K562 (cell line): ENCODE data around the gene COX7A2. TPM values are rescaled to one million over a fixed set of nuclear protein-coding genes. Genes with fewer than 3 reads are reported as not detected.

Experiments used
- ATAC-seq: fragments of 200-7000 bp; cut with Tn5 transposase; 3 replicates; pipeline ENCODE4 v1.9.1; 2020; ENCODE audit warnings: moderate library complexity
- BruUV-seq: library from RNA; stranded (reverse); fragments of 400-500 nt; replicated peaks from 2 replicates; lab custom pipeline; 2021; lab: Mats Ljungman, UMichigan
- CTCF ChIA-PET: fragments of 300-600 bp; formaldehyde crosslinking; extraction: SDS; loops from one replicate; lab custom pipeline; 2021; ENCODE audit warnings: low intra/inter-chr PET ratio; lab: Yijun Ruan, JAX
- POLR2A ChIA-PET: fragments of 300-600, 350-650 bp; sonication (Branson Sonifier 250); formaldehyde crosslinking; extraction: SDS; loops from one replicate; lab custom pipeline; 2021; ENCODE audit warnings: antibody characterized with exemption, inconsistent platforms; lab: Yijun Ruan, JAX
- DNase-seq, 4 experiments: peaks; one replicate each; pipeline versions ENCODE4 v3.0.0 to v3.0.0-alpha.2; 2011 to 2018; ENCODE audit warnings: low spot score in 3 of 4, mixed read lengths in 3 of 4; ENCODE audit errors: extremely low read depth in 1 of 4
- FAIRE-seq: peaks from 2 replicates; lab custom pipeline; 2011; peaks lifted over from hg19 to GRCh38; lab: Jason Lieb, UNC
- H2AFZ ChIP-seq: 2 replicates; pipeline ENCODE4 v1.6.0; 2011; ENCODE audit warnings: low read depth, low read length, control low read depth, inconsistent platforms
- H3K27ac ChIP-seq: fragments of 200-600 bp; 3 replicates; pipeline ENCODE4 v1.8.0; 2011; ENCODE audit warnings: low read depth, mild to moderate bottlenecking, control low read depth, inconsistent platforms, low read length, moderate library complexity, mixed read lengths; ENCODE audit errors: extremely low read depth
- H3K27me3 ChIP-seq, 2 experiments: fragments of 300-600 bp in 1 of 2; 2 replicates in 1 of 2; 3 replicates in 1 of 2; pipeline versions ENCODE4 v1.6.0 to v1.8.0; 2011; ENCODE audit warnings: inconsistent platforms in 2 of 2, low read length in 2 of 2, mild to moderate bottlenecking in 1 of 2, mixed read lengths in 1 of 2, moderate library complexity in 1 of 2; ENCODE audit not compliant: control insufficient read depth in 2 of 2, insufficient read depth in 2 of 2
- H3K36me3 ChIP-seq: fragments of 300-600 bp; 3 replicates; pipeline ENCODE4 v1.8.0; 2011; ENCODE audit warnings: mild to moderate bottlenecking, low read length, inconsistent platforms; ENCODE audit not compliant: control insufficient read depth, insufficient read depth
- H3K4me1 ChIP-seq, 2 experiments: fragments of 200-600 bp in 1 of 2; replicated peaks in 1 of 2; 2 replicates in 1 of 2; 3 replicates in 1 of 2; pipeline versions ENCODE4 v1.5.1 to v1.8.0; 2011; ENCODE audit warnings: inconsistent platforms in 2 of 2, low read length in 2 of 2, mild to moderate bottlenecking in 1 of 2, mixed read lengths in 1 of 2, moderate library complexity in 1 of 2; ENCODE audit not compliant: control insufficient read depth in 2 of 2, insufficient read depth in 2 of 2
- H3K4me2 ChIP-seq: 2 replicates; pipeline ENCODE4 v1.6.1; 2011; ENCODE audit warnings: low read length, control low read depth, inconsistent platforms, mixed read lengths; ENCODE audit not compliant: insufficient read depth
- H3K4me3 ChIP-seq: fragments of 200-600 bp; sonication (generic), shearing (Covaris generic); 2 replicates; pipeline ENCODE4 v1.5.1; 2016; ENCODE audit warnings: control low read depth, inconsistent platforms
- H3K79me2 ChIP-seq: fragments of 200-600 bp; 3 replicates; pipeline ENCODE4 v1.8.0; 2011; ENCODE audit warnings: low read length, inconsistent platforms; ENCODE audit not compliant: control insufficient read depth, insufficient read depth
- H3K9ac ChIP-seq, 2 experiments: 2 replicates each; pipeline versions ENCODE4 v1.6.0 to v1.6.1; 2011; ENCODE audit warnings: low read depth in 2 of 2, low read length in 2 of 2, control low read depth in 1 of 2, inconsistent platforms in 1 of 2, mild to moderate bottlenecking in 1 of 2, mixed read lengths in 1 of 2; ENCODE audit not compliant: insufficient read depth in 1 of 2
- H3K9me1 ChIP-seq: one replicate; pipeline ENCODE4 v1.6.0; 2011; ENCODE audit warnings: inconsistent platforms, mild to moderate bottlenecking, low read length, moderate library complexity; ENCODE audit not compliant: control insufficient read depth, insufficient read depth
- H3K9me3 ChIP-seq: replicated peaks from 2 replicates; pipeline ENCODE4 v1.5.1; 2011; ENCODE audit warnings: low read depth, low read length, inconsistent platforms; ENCODE audit not compliant: control insufficient read depth, insufficient read depth
- H4K20me1 ChIP-seq: replicated peaks from 2 replicates; pipeline ENCODE4 v1.6.1; 2011; ENCODE audit warnings: low read length, inconsistent platforms, mixed read lengths; ENCODE audit not compliant: control insufficient read depth, insufficient read depth
- ATF1 ChIP-seq, 2 experiments: fragments of 450-650 bp in 1 of 2; IDR thresholded peaks; 2 replicates each; pipeline ENCODE4 v1.6.1; 2016; ENCODE audit warnings: missing compliant biosample characterization in 1 of 2, missing genetic modification characterization in 1 of 2
- EP300 ChIP-seq: IDR thresholded peaks from 2 replicates; pipeline ENCODE4 v1.6.1; 2012; ENCODE audit warnings: low read length, improper control_type of control experiment
- GABPB1 ChIP-seq: sonication (generic); formaldehyde crosslinking; IDR thresholded peaks from 2 replicates; pipeline ENCODE4 v1.8.0; 2022; ENCODE audit warnings: mild to moderate bottlenecking, missing genetic modification reagents
- GATA2 ChIP-seq: sonication (generic); formaldehyde crosslinking; IDR thresholded peaks from 2 replicates; pipeline ENCODE4 v1.4.0; 2020; ENCODE audit warnings: mild to moderate bottlenecking, missing genetic modification reagents
- KLF16 ChIP-seq: IDR thresholded peaks from 2 replicates; pipeline ENCODE4 v1.6.1; 2016; ENCODE audit warnings: antibody characterized with exemption
- MBD2 ChIP-seq: sonication (generic); IDR thresholded peaks from 2 replicates; pipeline ENCODE4 v1.6.1; 2016; ENCODE audit warnings: low read depth, borderline replicate concordance
- NBN ChIP-seq: fragments of 450-650 bp; IDR thresholded peaks from 2 replicates; pipeline ENCODE4 v1.6.1; 2016; ENCODE audit warnings: low read depth, mild to moderate bottlenecking
- NR2C2 ChIP-seq, 2 experiments: fragments of 200-800 bp in 1 of 2; sonication (Bioruptor generic) in 1 of 2; sonication (generic) in 1 of 2; formaldehyde crosslinking in 1 of 2; IDR thresholded peaks; 2 replicates each; pipeline versions ENCODE4 v1.6.1 to v1.8.0; 2016 to 2022; ENCODE audit warnings: mild to moderate bottlenecking in 1 of 2, missing compliant biosample characterization in 1 of 2, missing genetic modification characterization in 1 of 2, missing genetic modification reagents in 1 of 2
- POLR2G ChIP-seq: fragments of 200-400 bp; formaldehyde crosslinking; IDR thresholded peaks from 2 replicates; pipeline ENCODE4 v1.6.1; 2017; ENCODE audit warnings: low read depth, mild to moderate bottlenecking, antibody characterized with exemption, low read length, moderate library complexity
- POU5F1 ChIP-seq: fragments of 150-350 bp; IDR thresholded peaks from 2 replicates; pipeline ENCODE4 v1.6.1; 2014; ENCODE audit warnings: borderline replicate concordance, low read length, low read depth, mild to moderate bottlenecking; ENCODE audit not compliant: partially characterized antibody
- RAD51 ChIP-seq: fragments of 450-650 bp; IDR thresholded peaks from 2 replicates; pipeline ENCODE4 v1.7.1; 2016; ENCODE audit warnings: low read depth, mild to moderate bottlenecking, borderline replicate concordance
- RNF2 ChIP-seq: sonication (generic); IDR thresholded peaks from 2 replicates; pipeline ENCODE4 v1.6.1; 2016
- XRCC5 ChIP-seq: fragments of 200-400 bp; formaldehyde crosslinking; IDR thresholded peaks from 2 replicates; pipeline ENCODE4 v1.6.1; 2017; ENCODE audit warnings: low read depth, mild to moderate bottlenecking, low read length
- WGBS: fragments of 100-300 bp; shearing (Covaris generic); methylation state at CpG from one replicate; pipeline ENCODE4 v1.1.6; 2016; ENCODE audit warnings: low coverage, mixed read lengths; ENCODE audit not compliant: insufficient coverage; ENCODE audit errors: missing lambda C conversion rate; 5-methylcytosine and 5-hydroxymethylcytosine counted together
- in situ Hi-C: fragments of 300-500 bp; cut with MboI; formaldehyde crosslinking; loops from 4 replicates; pipeline ENCODE4 v1.15.0; 2018; ENCODE audit warnings: inconsistent platforms, mixed read lengths
- intact Hi-C: fragments of 100-400 bp; cut with micrococcal nuclease; formaldehyde crosslinking; loops from 2 replicates; pipeline ENCODE4 v1.14.2; 2022
- polyA plus RNA-seq, 8 experiments: library from polyadenylated mRNA; depleted of rRNA in 4 of 8; stranded (reverse) in 5 of 8; unstranded in 3 of 8; fragments of >200 nt; fragmentation: Nextera tagmentation in 2 of 8; fragmentation: Illumina TruSeq in 1 of 8; extraction: Ambion mirVana in 2 of 8; extraction: Trizol in 1 of 8; gene quantifications; 2 replicates each; pipeline versions ENCODE4 v1.2.1 to v1.2.3, GENCODE V29; 2011 to 2014; ENCODE audit warnings: inconsistent platforms in 1 of 8, missing spikeins in 1 of 8
- total RNA-seq, 7 experiments: library from RNA; depleted of rRNA in 6 of 7; stranded (reverse); fragments of >200 nt in 6 of 7; fragmentation: Illumina TruSeq in 2 of 7; extraction: Trizol in 2 of 7; gene quantifications; 2 replicates each; pipeline versions ENCODE4 v1.2.1 to v1.2.3, GENCODE V29; 2011 to 2021; ENCODE audit warnings: low replicate concordance in 1 of 7
- TF ChIP-seq, protein P1 (sequence below): fragments of 250-450 bp; sonication (Bioruptor Pico); IDR thresholded peaks from 2 replicates; pipeline ENCODE4 v1.9.0; 2021; ENCODE audit warnings: mild to moderate bottlenecking
- TF ChIP-seq, protein P2 (sequence below): sonication (generic); formaldehyde crosslinking; IDR thresholded peaks from 2 replicates; pipeline ENCODE4 v1.8.0; 2022; ENCODE audit warnings: mild to moderate bottlenecking, missing genetic modification reagents
- TF ChIP-seq, protein P3 (sequence below), 2 experiments: fragments of 200-800 bp in 1 of 2; sonication (Bioruptor generic) in 1 of 2; sonication (generic) in 1 of 2; formaldehyde crosslinking in 1 of 2; IDR thresholded peaks in 1 of 2; conservative IDR thresholded peaks in 1 of 2; 2 replicates each; pipeline versions ENCODE4 v1.5.0 to v1.6.1; 2016 to 2020; ENCODE audit warnings: missing compliant biosample characterization in 1 of 2, missing genetic modification characterization in 1 of 2, missing genetic modification reagents in 1 of 2

Gene COX7A2
- total and polyA plus RNA-seq, 9 of the 15 experiments (the other 6 are each of a cell fraction or from before 2014, with no cell fraction given): 234 to 2,216 (median 585) TPM

- Histone ChIP-seq H3K27ac (peak within 1 kb of the TSS; percentile 89), H2AFZ (peak within 1 kb of the TSS; percentile 90), H3K9me1 (no peaks in the 10 kb centered on the region), H3K27me3 (no peaks in the 10 kb centered on the region), H3K36me3 (peaks cover 4% of the 10 kb centered on the region; the same call in 1 of the 3 replicates), H4K20me1 (no peaks in the 10 kb centered on the region; the same call in 1 of the 2 replicates), H3K4me3 (peak within 1 kb of the TSS; percentile 95), H3K79me2 (peaks cover 82% of the 10 kb centered on the region), H3K4me1 (peaks cover 0 to 15% of the 10 kb centered on the region in 2 experiments; a peak in 3 of 5 replicates), H3K9me3 (no peaks in the 10 kb centered on the region), H3K4me2 (peak within 1 kb of the TSS; percentile 95), H3K9ac (peak within 1 kb of the TSS; percentile 89 to 97)
- peak; percentile 95 to 99 (median 96) for DNase-seq
- in situ Hi-C loops: no loop called here
- under 1% methylated on average over 51 of the region's 55 CpGs for WGBS
- POLR2A ChIA-PET: interaction anchor here (0.6 to 1.8 kb wide), 7 partner anchors 10 to 1761 kb away, joined by 3 to 5 read pairs (median 3); partner anchors contain the start of genes COX7A2 and SENP6
- intact Hi-C loops: loop anchor here (1.0 to 10.0 kb wide), 3 partner anchors 41 to 1760 kb away; partner anchors contain the start of genes COX7A2, EEF1A1 and SENP6
- ATAC-seq: peak; percentile 88
- peak; percentile 99 for FAIRE-seq
- CTCF ChIA-PET: no interaction called here
- BruUV-seq: no TSS peak
- TF ChIP-seq GABPB1 (CRISPR knock-in tag) (peak; percentile 92), POLR2G (peak; percentile 95), NBN (peak; percentile 78), RAD51 (peak; percentile 83), ATF1 (CRISPR knock-in tag; IDR thresholded peaks at IDR 0.05) (no peak), ATF1 (tag; IDR thresholded peaks at IDR 0.05) (peak; percentile 84), EP300 (peak; percentile 57), MBD2 (0 out of 2 replicates have a peak, but pooled peaks have one; percentile 45), POU5F1 (no peak), RNF2 (peak; percentile 53; the same call in 1 of the 2 replicates), KLF16 (no peak), NR2C2 (CRISPR knock-in tag; IDR thresholded peaks at IDR 0.05) (0 out of 2 replicates have a peak, but pooled peaks have one; percentile 34), NR2C2 (tag; IDR thresholded peaks at IDR 0.05) (no peak), GATA2 (CRISPR knock-in tag) (no peak), XRCC5 (peak; percentile 66; the same call in 1 of the 2 replicates)
- TF ChIP-seq, protein P1, sequence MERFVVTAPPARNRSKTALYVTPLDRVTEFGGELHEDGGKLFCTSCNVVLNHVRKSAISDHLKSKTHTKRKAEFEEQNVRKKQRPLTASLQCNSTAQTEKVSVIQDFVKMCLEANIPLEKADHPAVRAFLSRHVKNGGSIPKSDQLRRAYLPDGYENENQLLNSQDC (CRISPR knock-in tag): peak; percentile 87; the same call in 1 of the 2 replicates
- TF ChIP-seq, protein P2, sequence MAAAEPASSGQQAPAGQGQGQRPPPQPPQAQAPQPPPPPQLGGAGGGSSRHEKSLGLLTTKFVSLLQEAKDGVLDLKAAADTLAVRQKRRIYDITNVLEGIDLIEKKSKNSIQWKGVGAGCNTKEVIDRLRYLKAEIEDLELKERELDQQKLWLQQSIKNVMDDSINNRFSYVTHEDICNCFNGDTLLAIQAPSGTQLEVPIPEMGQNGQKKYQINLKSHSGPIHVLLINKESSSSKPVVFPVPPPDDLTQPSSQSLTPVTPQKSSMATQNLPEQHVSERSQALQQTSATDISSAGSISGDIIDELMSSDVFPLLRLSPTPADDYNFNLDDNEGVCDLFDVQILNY (CRISPR knock-in tag): 0 out of 2 replicates have a peak, but pooled peaks have one; percentile 25
- TF ChIP-seq, protein P3, sequence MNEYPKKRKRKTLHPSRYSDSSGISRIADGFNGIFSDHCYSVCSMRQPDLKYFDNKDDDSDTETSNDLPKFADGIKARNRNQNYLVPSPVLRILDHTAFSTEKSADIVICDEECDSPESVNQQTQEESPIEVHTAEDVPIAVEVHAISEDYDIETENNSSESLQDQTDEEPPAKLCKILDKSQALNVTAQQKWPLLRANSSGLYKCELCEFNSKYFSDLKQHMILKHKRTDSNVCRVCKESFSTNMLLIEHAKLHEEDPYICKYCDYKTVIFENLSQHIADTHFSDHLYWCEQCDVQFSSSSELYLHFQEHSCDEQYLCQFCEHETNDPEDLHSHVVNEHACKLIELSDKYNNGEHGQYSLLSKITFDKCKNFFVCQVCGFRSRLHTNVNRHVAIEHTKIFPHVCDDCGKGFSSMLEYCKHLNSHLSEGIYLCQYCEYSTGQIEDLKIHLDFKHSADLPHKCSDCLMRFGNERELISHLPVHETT (CRISPR knock-in tag; conservative IDR thresholded peaks at IDR 0.05 in 1 of 2, IDR thresholded peaks at IDR 0.05 in 1 of 2): peak in 1 of 2 experiments; percentile 76; a peak in 2 of 4 replicates
Measured at GRCh38 chr6:75284632-75285282, 41.2 kb upstream of the COX7A2 start, which contains the start of gene TMEM30A. TSS of gene TMEM30A (minus strand) at chr6:75284792. CDS start at chr6:75284638, 154 bp downstream.
